SK-N-MC (cell line): Measurements from ENCODE around the gene LUZP1.

ENCODE experiments used
- EZH2 ChIP-seq: fragments of 200-600 bp; sonication (generic); IDR thresholded peaks from one replicate; pipeline ENCODE4 v1.6.1; 2017; ENCODE audit warnings: antibody characterized with exemption
- POLR2AphosphoS5 ChIP-seq: IDR thresholded peaks from 2 replicates; pipeline ENCODE4 v1.6.1; 2012; ENCODE audit warnings: mild to moderate bottlenecking, low read depth, low read length, borderline replicate concordance

GRCh38 chr1:23103001-23103889 is 65.4 kb downstream of the LUZP1 start:
- no peak for TF ChIP-seq EZH2
- TF ChIP-seq POLR2AphosphoS5 = no peak
